Epithelial cell of esophagus (primary cell): ENCODE measurements around the gene CTNNA2.

Source experiments
- DNase-seq: peaks from one replicate; pipeline ENCODE4 v3.0.0; 2010; ENCODE audit warnings: low read depth
- H3K4me3 ChIP-seq: 2 replicates; pipeline ENCODE4 v1.5.1; 2011; ENCODE audit warnings: mild to moderate bottlenecking, low read length, control low read depth
- CTCF ChIP-seq: IDR thresholded peaks from 2 replicates; pipeline ENCODE4 v1.5.1; 2011; ENCODE audit warnings: low read depth, mild to moderate bottlenecking, low read length, control low read depth, inconsistent platforms; ENCODE audit not compliant: insufficient read depth; ENCODE audit errors: missing control alignments

Gene CTNNA2

GRCh38 chr2:80670763-80671162, 1157.9 kb downstream of the CTNNA2 start:
- TF ChIP-seq CTCF: no peak

GRCh38 chr2:80687524-80687923, 1174.7 kb downstream of the CTNNA2 start:
- H3K4me3 ChIP-seq: no peak overlapping the region
- no peak for TF ChIP-seq CTCF
- no peak for DNase-seq

More at GRCh38 chr2:80670763-80671162, 1157.9 kb downstream of the CTNNA2 start:
- no peak for DNase-seq
- H3K4me3 ChIP-seq: no peak overlapping the region

- no peak overlapping the region for H3K4me3 ChIP-seq
- no peak for DNase-seq
- no peak for TF ChIP-seq CTCF
Measured at GRCh38 chr2:80689106-80689505, 1176.3 kb downstream of the CTNNA2 start.
